H1 (cell line): ENCODE results near the gene IL1RL1. TPM values are rescaled to one million over a fixed set of nuclear protein-coding genes. Genes with fewer than 3 reads are reported as not detected.

Experiments used
- CTCF ChIA-PET: fragments of 300-600 bp; sonication (Branson Sonifier 250); formaldehyde crosslinking; loops from one replicate; lab custom pipeline; 2021; ENCODE audit not compliant: partially characterized antibody; lab: Charles Lee
- POLR2A ChIA-PET: fragments of 300-600 bp; sonication (Branson Sonifier 250); formaldehyde crosslinking; loops from one replicate; lab custom pipeline; 2021; ENCODE audit warnings: inconsistent platforms; ENCODE audit not compliant: partially characterized antibody; lab: Charles Lee
- DNase-seq, 2 experiments: peaks; one replicate each; pipeline versions ENCODE4 v3.0.0 to v3.0.0-alpha.2; 2010 to 2022; ENCODE audit warnings: low spot score in 2 of 2, low read depth in 1 of 2, mixed read lengths in 1 of 2
- FAIRE-seq: peaks from 2 replicates; lab custom pipeline; 2011; peaks lifted over from hg19 to GRCh38; lab: Jason Lieb, UNC
- H2AFZ ChIP-seq: 2 replicates; pipeline ENCODE4 v1.8.1; 2012; ENCODE audit warnings: low read length, inconsistent platforms
- H2AK5ac ChIP-seq: 2 replicates; pipeline ENCODE4 v1.6.1; 2013; ENCODE audit warnings: low read depth, low read length
- H2BK120ac ChIP-seq: replicated peaks from 2 replicates; pipeline ENCODE3; 2013; ENCODE audit warnings: low read depth, low read length, inconsistent platforms
- H2BK12ac ChIP-seq: 2 replicates; pipeline ENCODE4 v1.6.1; 2013; ENCODE audit warnings: low read depth, low read length
- H2BK15ac ChIP-seq: 2 replicates; pipeline ENCODE4 v1.6.1; 2013; ENCODE audit warnings: low read length
- H2BK20ac ChIP-seq: 2 replicates; pipeline ENCODE4 v1.6.1; 2013; ENCODE audit warnings: low read length
- H2BK5ac ChIP-seq: 2 replicates; pipeline ENCODE4 v1.6.1; 2013; ENCODE audit warnings: low read depth, low read length
- H3K14ac ChIP-seq: 2 replicates; pipeline ENCODE4 v1.6.1; 2013; ENCODE audit warnings: inconsistent platforms; ENCODE audit not compliant: insufficient read length
- H3K18ac ChIP-seq: 2 replicates; pipeline ENCODE4 v1.6.1; 2013; ENCODE audit warnings: low read length; ENCODE audit errors: extremely low read depth
- H3K23ac ChIP-seq: 2 replicates; pipeline ENCODE4 v1.6.1; 2013; ENCODE audit warnings: inconsistent platforms; ENCODE audit not compliant: insufficient read length
- H3K23me2 ChIP-seq: 2 replicates; pipeline ENCODE4 v1.6.1; 2013; ENCODE audit warnings: low read depth, low read length
- H3K27ac ChIP-seq: 2 replicates; pipeline ENCODE4 v1.6.1; 2011; ENCODE audit warnings: low read depth, low read length, inconsistent platforms
- H3K27me3 ChIP-seq, 4 experiments: replicated peaks in 1 of 4; 1 replicate in 1 of 4; 2 replicates in 3 of 4; pipeline versions ENCODE4 v1.6.1 to v1.8.1; 2011 to 2013; ENCODE audit warnings: low read length in 3 of 4, mild to moderate bottlenecking in 3 of 4, inconsistent platforms in 2 of 4, mixed read lengths in 2 of 4, moderate library complexity in 1 of 4; ENCODE audit not compliant: control insufficient read depth in 3 of 4, insufficient read depth in 3 of 4; ENCODE audit errors: extremely low read depth in 1 of 4
- H3K36me3 ChIP-seq, 4 experiments: 2 replicates each; pipeline versions ENCODE4 v1.6.1 to v1.8.1; 2011 to 2013; ENCODE audit warnings: mild to moderate bottlenecking in 4 of 4, low read length in 3 of 4, moderate library complexity in 2 of 4, control low read depth in 1 of 4, inconsistent platforms in 1 of 4; ENCODE audit not compliant: insufficient read depth in 4 of 4, control insufficient read depth in 2 of 4
- H3K4ac ChIP-seq: replicated peaks from 2 replicates; pipeline ENCODE3; 2013; ENCODE audit warnings: low read length, low read depth, mixed read lengths, inconsistent platforms; ENCODE audit not compliant: insufficient read length
- H3K4me1 ChIP-seq, 4 experiments: replicated peaks in 1 of 4; 1 replicate in 1 of 4; 2 replicates in 3 of 4; pipeline versions ENCODE4 v1.6.1 to v1.8.1; 2011 to 2013; ENCODE audit warnings: low read length in 3 of 4, inconsistent platforms in 2 of 4, mixed read lengths in 1 of 4; ENCODE audit not compliant: insufficient read depth in 4 of 4, control insufficient read depth in 3 of 4
- H3K4me2 ChIP-seq, 2 experiments: 2 replicates each; pipeline versions ENCODE4 v1.6.1 to v1.8.1; 2011 to 2013; ENCODE audit warnings: low read depth in 2 of 2, low read length in 2 of 2, control low read depth in 1 of 2, inconsistent platforms in 1 of 2, mild to moderate bottlenecking in 1 of 2; ENCODE audit not compliant: insufficient read depth in 1 of 2
- H3K4me3 ChIP-seq, 4 experiments: fragments of 200-600, 300-600 bp in 1 of 4; sonication (generic), shearing (Covaris generic), sonication (Bioruptor Twin) in 1 of 4; 2 replicates each; pipeline versions ENCODE4 v1.5.1 to v1.8.1; 2011 to 2016; ENCODE audit warnings: low read length in 4 of 4, low read depth in 3 of 4, control low read depth in 2 of 4, inconsistent platforms in 2 of 4, mild to moderate bottlenecking in 2 of 4, mixed read lengths in 1 of 4, moderate library complexity in 1 of 4; ENCODE audit not compliant: insufficient read depth in 2 of 4; ENCODE audit errors: extremely low read depth in 1 of 4
- H3K56ac ChIP-seq: replicated peaks from 2 replicates; pipeline ENCODE3; 2013; ENCODE audit warnings: low read depth, mild to moderate bottlenecking, mixed read lengths, low read length, inconsistent platforms; ENCODE audit not compliant: insufficient read length
- H3K79me1 ChIP-seq: 2 replicates; pipeline ENCODE4 v1.6.1; 2013; ENCODE audit warnings: low read depth, low read length, control low read depth
- H3K79me2 ChIP-seq, 2 experiments: 2 replicates each; pipeline versions ENCODE4 v1.6.1 to v1.8.1; 2012 to 2013; ENCODE audit warnings: low read length in 2 of 2, mild to moderate bottlenecking in 2 of 2, inconsistent platforms in 1 of 2; ENCODE audit not compliant: insufficient read depth in 2 of 2, control insufficient read depth in 1 of 2
- H3K9ac ChIP-seq, 4 experiments: replicated peaks in 1 of 4; 1 replicate in 1 of 4; 2 replicates in 3 of 4; pipeline versions ENCODE4 v1.6.1 to v1.8.1; 2011 to 2013; ENCODE audit warnings: low read depth in 3 of 4, low read length in 3 of 4, control low read depth in 2 of 4, mild to moderate bottlenecking in 2 of 4, moderate library complexity in 2 of 4, inconsistent platforms in 1 of 4; ENCODE audit errors: extremely low read depth in 1 of 4
- H3K9me3 ChIP-seq, 2 experiments: 2 replicates each; pipeline versions ENCODE4 v1.6.1 to v1.8.1; 2012 to 2013; ENCODE audit warnings: mild to moderate bottlenecking in 2 of 2, moderate library complexity in 2 of 2, control low read depth in 1 of 2, inconsistent platforms in 1 of 2, low read depth in 1 of 2, low read length in 1 of 2, mixed read lengths in 1 of 2; ENCODE audit not compliant: insufficient read depth in 2 of 2
- H4K20me1 ChIP-seq, 2 experiments: replicated peaks in 1 of 2; 2 replicates each; pipeline versions ENCODE3 to v1.8.1; 2011 to 2013; ENCODE audit warnings: inconsistent platforms in 2 of 2, low read length in 2 of 2, mild to moderate bottlenecking in 1 of 2; ENCODE audit not compliant: insufficient read depth in 2 of 2, control insufficient read depth in 1 of 2
- H4K5ac ChIP-seq: 2 replicates; pipeline ENCODE4 v1.6.1; 2013; ENCODE audit warnings: low read length, low read depth, mixed read lengths, inconsistent platforms; ENCODE audit not compliant: insufficient read length
- H4K8ac ChIP-seq: 2 replicates; pipeline ENCODE4 v1.8.0; 2013; ENCODE audit warnings: mild to moderate bottlenecking, moderate library complexity, low read length, inconsistent platforms; ENCODE audit not compliant: insufficient read depth; ENCODE audit errors: extremely low read depth
- H4K91ac ChIP-seq: replicated peaks from 2 replicates; pipeline ENCODE3; 2013; ENCODE audit warnings: low read length, mixed read lengths, inconsistent platforms; ENCODE audit not compliant: insufficient read length
- ASH2L ChIP-seq: fragments of 200-600, 300-600 bp; sonication (generic); IDR thresholded peaks from one replicate; pipeline ENCODE4 v1.7.1; 2017; ENCODE audit warnings: low read length
- CREB1 ChIP-seq: IDR thresholded peaks from 2 replicates; pipeline ENCODE4 v1.6.1; 2012; ENCODE audit warnings: inconsistent platforms
- E2F6 ChIP-seq: IDR thresholded peaks from 2 replicates; pipeline ENCODE4 v1.6.1; 2012; ENCODE audit warnings: inconsistent platforms
- EP300 ChIP-seq, 2 experiments: IDR thresholded peaks; 1 replicate in 1 of 2; 2 replicates in 1 of 2; pipeline ENCODE4 v1.6.1; 2011 to 2012; ENCODE audit warnings: low read depth in 2 of 2, low read length in 2 of 2, mild to moderate bottlenecking in 2 of 2, borderline replicate concordance in 1 of 2, inconsistent platforms in 1 of 2, moderate library complexity in 1 of 2
- HDAC2 ChIP-seq, 2 experiments: fragments of 300-600 bp in 1 of 2; sonication (generic) in 1 of 2; IDR thresholded peaks; 2 replicates each; pipeline ENCODE4 v1.6.1; 2011 to 2012; ENCODE audit warnings: low read depth in 2 of 2, low read length in 2 of 2, mild to moderate bottlenecking in 2 of 2, moderate library complexity in 2 of 2, borderline replicate concordance in 1 of 2, inconsistent platforms in 1 of 2
- PHF8 ChIP-seq: fragments of 200-600 bp; sonication (generic); conservative IDR thresholded peaks from 2 replicates; pipeline ENCODE4 v1.7.1; 2012; ENCODE audit warnings: low read depth, mild to moderate bottlenecking, inconsistent platforms, low read length, moderate library complexity
- RXRA ChIP-seq: IDR thresholded peaks from 2 replicates; pipeline ENCODE4 v1.6.1; 2011; ENCODE audit warnings: low read depth, mild to moderate bottlenecking, low read length, moderate library complexity; ENCODE audit not compliant: insufficient read depth
- SIN3A ChIP-seq, 2 experiments: IDR thresholded peaks in 1 of 2; conservative IDR thresholded peaks in 1 of 2; 2 replicates each; pipeline ENCODE4 v1.6.1; 2011 to 2012; ENCODE audit warnings: low read length in 2 of 2, improper control_type of control experiment in 1 of 2, low read depth in 1 of 2, mild to moderate bottlenecking in 1 of 2
- SP1 ChIP-seq: IDR thresholded peaks from 2 replicates; pipeline ENCODE4 v1.6.1; 2011; ENCODE audit warnings: low read depth, low read length
- SP2 ChIP-seq: IDR thresholded peaks from 2 replicates; pipeline ENCODE4 v1.6.1; 2012; ENCODE audit warnings: mild to moderate bottlenecking, low read length, inconsistent platforms
- SUZ12 ChIP-seq: fragments of 200-600 bp; sonication (generic); IDR thresholded peaks from 2 replicates; pipeline ENCODE4 v1.6.1; 2012; ENCODE audit warnings: mild to moderate bottlenecking, inconsistent platforms, low read length, moderate library complexity, mixed read lengths
- USF2 ChIP-seq: IDR thresholded peaks from 2 replicates; pipeline ENCODE4 v1.6.1; 2011; ENCODE audit warnings: low read length, improper control_type of control experiment
- WGBS, 2 experiments: shearing (Covaris generic) in 1 of 2; methylation state at CpG; one replicate each; pipeline versions ENCODE4 v1.1.6 to v1.1.7; 2013 to 2015; ENCODE audit warnings: low lambda C conversion rate in 2 of 2, mixed read lengths in 2 of 2, inconsistent platforms in 1 of 2, low coverage in 1 of 2, missing lambda C conversion rate in 1 of 2; ENCODE audit not compliant: insufficient replicate concordance in 2 of 2, insufficient coverage in 1 of 2, insufficient read length in 1 of 2; ENCODE audit errors: extremely low coverage in 1 of 2, missing lambda C conversion rate in 1 of 2; 5-methylcytosine and 5-hydroxymethylcytosine counted together
- polyA plus RNA-seq, 7 experiments: library from polyadenylated mRNA; depleted of rRNA in 3 of 7; stranded (reverse) in 5 of 7; unstranded in 2 of 7; fragments of >200 nt in 5 of 7; fragments of 200-250 nt in 2 of 7; gene quantifications; 1 replicate in 5 of 7; 2 replicates in 1 of 7; 4 replicates in 1 of 7; pipeline versions ENCODE4 v1.2.1 to v1.2.3, GENCODE V29; 2011 to 2013; ENCODE audit warnings: missing spikeins in 2 of 7, mixed read lengths in 2 of 7
- total RNA-seq: library from RNA; stranded (reverse); fragmentation: NEBNext Ultra II Directional; extraction: Animal tissue kit (Norgen Biotek cat#: 25700); gene quantifications from 2 replicates; pipeline ENCODE4 v1.2.1, GENCODE V29; 2021

IL1RL1 gene
- total and polyA plus RNA-seq, 2 of the 8 experiments (the other 6 are each of a cell fraction or from before 2014, with no cell fraction given), result not detected

DNA sequence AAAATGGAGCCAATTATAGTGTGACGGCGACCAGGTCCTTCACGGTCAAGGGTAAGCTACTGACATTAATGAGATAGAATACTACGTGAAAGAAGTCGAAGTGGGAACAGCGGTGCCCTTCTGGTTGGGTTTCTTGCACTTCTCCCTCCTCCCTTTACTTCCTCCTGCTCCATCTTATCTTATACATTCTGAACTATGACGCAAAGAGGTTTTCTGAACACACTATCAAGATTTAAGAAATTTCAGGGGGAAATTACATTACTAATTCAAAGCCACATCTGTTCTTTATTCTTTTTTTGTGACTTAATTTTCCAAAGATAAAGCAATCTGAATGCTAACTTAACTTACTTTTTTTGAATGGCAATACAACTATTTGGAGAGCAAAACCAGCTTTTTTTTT is 29.4 kb downstream of the IL1RL1 start:
- POLR2A ChIA-PET, result no interaction called here
- TF ChIP-seq HDAC2 (IDR thresholded peaks at IDR 0.05; ENCODE audit: borderline replicate concordance in 1 of 2, low read depth in 2 of 2, low read length in 2 of 2), result no peak
- TF ChIP-seq SP2, result no peak
- TF ChIP-seq PHF8, result no peak
- no peak for TF ChIP-seq CREB1
- TF ChIP-seq SIN3A (conservative IDR thresholded peaks at IDR 0.05 in 1 of 2, IDR thresholded peaks at IDR 0.05 in 1 of 2; ENCODE audit: low read depth in 1 of 2, low read length in 2 of 2), result no peak
- TF ChIP-seq USF2, result no peak
- TF ChIP-seq E2F6, result no peak
- no peak for TF ChIP-seq SUZ12
- no peak for TF ChIP-seq RXRA
- no peak for TF ChIP-seq SP1
- no peak for TF ChIP-seq ASH2L
- no peak for TF ChIP-seq EP300 (IDR thresholded peaks at IDR 0.05; ENCODE audit: borderline replicate concordance in 1 of 2, low read depth in 2 of 2, low read length in 2 of 2)

More for the DNA sequence above, 29.4 kb downstream of the IL1RL1 start:
- H4K20me1 ChIP-seq, result no peaks in the 10 kb centered on the region
- no peak overlapping the region for H4K8ac ChIP-seq
- H2BK20ac ChIP-seq, result no peak overlapping the region
- FAIRE-seq, result no peak
- H3K14ac ChIP-seq, result no peak overlapping the region
- no peak overlapping the region for H2AFZ ChIP-seq
- no peak overlapping the region for H3K18ac ChIP-seq
- no peak overlapping the region for H3K23ac ChIP-seq
- no peak overlapping the region for H3K4ac ChIP-seq
- no peak overlapping the region for H3K56ac ChIP-seq
- no peaks in the 10 kb centered on the region for H3K27me3 ChIP-seq
- no peak overlapping the region for H4K91ac ChIP-seq
- no peaks in the 10 kb centered on the region for H3K79me2 ChIP-seq
- H3K4me1 ChIP-seq, result no peaks in the 10 kb centered on the region
- H2BK120ac ChIP-seq, result no peak overlapping the region
- no peak overlapping the region for H3K4me3 ChIP-seq
- no peak overlapping the region for H2BK15ac ChIP-seq
- no peak for DNase-seq
- no peaks in the 10 kb centered on the region for H3K9me3 ChIP-seq
- CTCF ChIA-PET, result interaction anchor here (1.6 kb wide), 1 partner anchor 15 kb away, joined by 3 read pairs; no protein-coding TSS in a partner anchor
- H4K5ac ChIP-seq, result no peak overlapping the region
- WGBS, 2 experiments, result 90% methylated on average over 7 of the region's 7 CpGs; no CpG with 5 or more reads in 1 of the 2 experiments
- no peak overlapping the region for H2BK5ac ChIP-seq
- H3K79me1 ChIP-seq, result no peaks in the 10 kb centered on the region
- no peak overlapping the region for H2BK12ac ChIP-seq
- no peak overlapping the region for H3K4me2 ChIP-seq
- H3K36me3 ChIP-seq, result no peaks in the 10 kb centered on the region
- H3K23me2 ChIP-seq, result no peaks in the 10 kb centered on the region
- no peak overlapping the region for H3K27ac ChIP-seq
- no peak overlapping the region for H3K9ac ChIP-seq
- H2AK5ac ChIP-seq, result no peak overlapping the region
